ENCODE data around the gene ST6GAL1.
"Not testable (repeated sequence)": the region's sequence is repeated elsewhere in the genome, so short reads cannot be mapped to it uniquely, and the experiment has no call there.

ST6GAL1 gene

DNA sequence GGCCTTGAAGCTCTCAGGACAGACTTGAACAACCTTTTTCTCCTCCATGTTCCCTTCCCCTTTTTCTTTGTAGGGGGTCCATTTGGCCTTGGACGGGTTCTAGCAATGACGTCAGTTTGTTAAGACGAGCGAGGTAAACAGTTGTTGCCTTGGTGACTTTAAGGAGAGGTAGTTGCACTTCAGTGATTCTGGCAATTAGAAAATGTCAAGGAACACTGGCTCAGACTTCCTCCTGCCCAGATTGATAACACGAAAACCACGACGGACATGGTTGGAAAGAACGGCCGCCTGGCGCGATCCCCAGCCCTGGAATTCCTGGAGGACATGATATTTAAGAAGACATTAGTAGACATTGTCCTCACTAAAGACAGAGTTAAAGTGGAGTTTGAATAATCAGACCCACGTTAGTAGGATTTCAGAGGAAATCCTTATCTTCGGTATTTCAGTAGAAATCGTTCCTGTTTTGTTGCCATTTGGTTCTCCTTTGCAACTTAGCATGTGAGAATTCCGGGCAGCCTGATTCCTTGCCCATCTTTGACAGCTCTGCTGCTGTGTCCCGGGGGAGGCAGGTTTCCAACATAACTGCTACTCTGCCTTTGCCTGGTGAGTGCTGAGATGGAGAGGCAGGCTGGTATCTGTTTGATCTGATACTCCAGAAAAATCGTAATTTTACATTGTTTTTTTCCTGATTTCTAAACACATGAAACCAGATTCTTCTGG, 87.3 kb downstream of the ST6GAL1 start:
- Histone ChIP-seq H3K4me2 (ENCODE audit: low read length) (no peak overlapping the region), H3K27me3 (ENCODE audit: control insufficient read depth, insufficient read depth, low read length) (no peaks in the 10 kb centered on the region), H3K9ac (ENCODE audit: low read depth, low read length) (no peak overlapping the region), H3K9me3 (replicated peaks; ENCODE audit: low read length) (no peaks in the 10 kb centered on the region), H3K4me3 (ENCODE audit: low read length) (no peak overlapping the region), H3K4me1 (ENCODE audit: control insufficient read depth, insufficient read depth, low read length) (peaks cover 19% of the 10 kb centered on the region), H3K36me3 (ENCODE audit: insufficient read depth, low read length) (no peaks in the 10 kb centered on the region)

DNA sequence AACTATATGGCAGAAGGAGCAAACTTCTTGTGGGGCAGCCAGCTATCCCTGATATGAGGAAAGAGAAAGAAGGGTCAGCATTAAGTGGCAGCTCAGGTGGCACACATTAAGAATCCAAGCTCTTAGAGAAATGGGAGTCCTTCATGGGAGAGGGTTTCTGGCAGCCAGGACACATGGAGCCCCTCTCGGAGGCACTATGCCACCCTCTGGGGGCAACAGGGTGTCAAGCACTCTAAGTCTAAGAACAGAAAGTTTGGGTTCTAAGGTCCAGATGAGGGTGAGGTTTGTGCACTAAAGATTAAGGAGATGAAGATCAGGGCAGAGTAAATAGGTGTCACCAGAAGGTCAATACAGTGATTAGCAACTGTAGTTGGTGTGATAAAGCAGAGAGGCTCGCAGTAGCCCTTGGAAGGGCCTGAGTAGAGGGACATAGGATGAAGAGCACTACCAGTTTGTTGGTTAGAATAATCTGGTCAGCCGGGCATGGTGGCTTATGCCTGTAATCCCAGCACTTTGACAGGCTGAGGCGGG, 89.3 kb downstream of the ST6GAL1 start:
- Histone ChIP-seq H3K9me3 (replicated peaks; ENCODE audit: low read length) (no peaks in the 10 kb centered on the region), H3K4me1 (ENCODE audit: control insufficient read depth, insufficient read depth, low read length) (peaks cover 5% of the 10 kb centered on the region), H3K4me2 (ENCODE audit: low read length) (no peak overlapping the region)

DNA sequence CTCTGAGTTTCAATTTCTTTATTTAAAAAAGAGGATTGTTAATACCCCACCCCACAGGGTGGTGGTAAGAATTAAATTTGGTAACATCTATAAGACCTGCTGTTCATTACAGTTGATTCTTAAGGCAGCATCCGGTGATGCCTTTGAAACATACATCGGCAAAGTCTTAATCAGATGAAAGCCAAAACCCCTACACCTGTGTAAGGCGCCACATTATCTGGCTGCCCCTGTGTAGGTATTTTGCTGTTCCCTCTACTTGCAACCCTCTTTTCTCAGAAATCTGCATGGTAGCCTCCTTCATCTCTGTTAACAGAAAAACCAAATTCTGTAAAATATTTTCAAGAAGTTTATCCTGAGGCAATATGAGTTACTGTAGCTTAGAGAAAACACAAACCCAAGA, 90.0 kb downstream of the ST6GAL1 start:
- Histone ChIP-seq H3K4me1 (ENCODE audit: control insufficient read depth, insufficient read depth, low read length) (no peaks in the 10 kb centered on the region), H3K27me3 (ENCODE audit: control insufficient read depth, insufficient read depth, low read length) (no peaks in the 10 kb centered on the region), H3K4me2 (ENCODE audit: low read length) (no peak overlapping the region), H3K36me3 (ENCODE audit: insufficient read depth, low read length) (no peaks in the 10 kb centered on the region), H3K4me3 (ENCODE audit: low read length) (no peak overlapping the region), H3K9ac (ENCODE audit: low read depth, low read length) (no peak overlapping the region), H3K9me3 (replicated peaks; ENCODE audit: low read length) (no peaks in the 10 kb centered on the region)

More for the DNA sequence above, 89.3 kb downstream of the ST6GAL1 start:
- H3K4me3 ChIP-seq (ENCODE audit: low read length) = no peak overlapping the region
- H3K27me3 ChIP-seq (ENCODE audit: control insufficient read depth, insufficient read depth, low read length) = no peaks in the 10 kb centered on the region
- H3K36me3 ChIP-seq (ENCODE audit: insufficient read depth, low read length) = no peaks in the 10 kb centered on the region
- H3K9ac ChIP-seq (ENCODE audit: low read depth, low read length) = no peak overlapping the region

- Histone ChIP-seq H3K9me3 (replicated peaks; ENCODE audit: low read length) (no peaks in the 10 kb centered on the region), H3K4me3 (ENCODE audit: low read length) (no peak overlapping the region), H3K36me3 (ENCODE audit: insufficient read depth, low read length) (no peaks in the 10 kb centered on the region), H3K27me3 (ENCODE audit: control insufficient read depth, insufficient read depth, low read length) (no peaks in the 10 kb centered on the region), H3K4me1 (ENCODE audit: control insufficient read depth, insufficient read depth, low read length) (no peaks in the 10 kb centered on the region), H3K9ac (ENCODE audit: low read depth, low read length) (no peak overlapping the region), H3K4me2 (ENCODE audit: low read length) (no peak overlapping the region)
Measured at GRCh38 chr3:187021748-187022402, 91.5 kb downstream of the ST6GAL1 start.

DNA sequence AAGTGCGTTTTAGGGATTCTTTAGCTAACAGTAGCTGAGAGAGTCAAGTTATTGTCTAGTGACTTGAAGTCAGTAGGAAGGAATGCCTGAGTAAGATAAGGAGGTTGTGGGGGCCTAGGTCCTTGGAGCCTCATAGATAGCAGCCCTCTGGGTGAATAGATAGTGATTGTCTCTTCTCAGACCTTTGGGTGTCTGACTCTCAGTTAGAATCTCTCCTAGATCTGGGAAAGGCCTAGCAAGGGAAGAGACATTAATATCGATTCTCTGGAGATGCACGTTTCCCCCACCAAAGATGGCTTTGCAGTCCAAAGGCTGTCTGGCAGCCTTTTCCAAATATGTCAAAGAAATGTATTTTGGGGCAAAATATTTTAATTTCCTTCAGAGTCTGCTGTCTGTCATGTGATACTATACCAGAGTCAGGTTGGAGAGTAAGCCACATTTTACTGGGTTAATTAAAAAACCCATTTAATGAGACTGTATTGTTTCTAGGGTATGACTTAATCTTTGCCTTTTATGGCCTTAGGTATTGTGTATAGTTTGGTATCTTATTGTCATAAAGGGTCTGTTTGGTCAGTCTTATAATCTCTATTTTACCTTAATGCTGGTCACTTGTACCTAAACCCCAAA, 92.2 kb downstream of the ST6GAL1 start:
- Histone ChIP-seq H3K9ac (ENCODE audit: low read depth, low read length) (no peak overlapping the region), H3K4me1 (ENCODE audit: control insufficient read depth, insufficient read depth, low read length) (no peaks in the 10 kb centered on the region), H3K4me2 (ENCODE audit: low read length) (no peak overlapping the region), H3K4me3 (ENCODE audit: low read length) (no peak overlapping the region), H3K27me3 (ENCODE audit: control insufficient read depth, insufficient read depth, low read length) (no peaks in the 10 kb centered on the region), H3K9me3 (replicated peaks; ENCODE audit: low read length) (no peaks in the 10 kb centered on the region), H3K36me3 (ENCODE audit: insufficient read depth, low read length) (no peaks in the 10 kb centered on the region)

DNA sequence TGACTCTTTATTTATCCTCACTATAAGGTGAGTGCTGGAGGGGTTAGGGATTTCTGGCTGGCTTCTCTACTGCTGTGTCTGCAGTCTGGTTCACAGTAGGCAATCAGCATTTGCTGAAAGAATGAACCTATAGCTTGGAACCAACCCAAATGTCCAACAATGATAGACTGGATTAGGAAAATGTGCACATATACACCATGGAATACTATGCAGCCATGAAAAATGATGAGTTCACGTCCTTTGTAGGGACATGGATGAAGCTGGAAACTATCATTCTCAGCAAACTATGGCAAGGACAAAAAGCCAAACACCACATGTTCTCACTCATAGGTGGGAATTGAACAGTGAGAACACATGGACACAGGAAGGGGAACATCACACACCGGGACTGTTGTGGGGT, 93.0 kb downstream of the ST6GAL1 start:
- not testable (repeated sequence) for H3K36me3 ChIP-seq (ENCODE audit: insufficient read depth, low read length); H3K9ac ChIP-seq (ENCODE audit: low read depth, low read length); H3K27me3 ChIP-seq (ENCODE audit: control insufficient read depth, insufficient read depth, low read length); H3K4me1 ChIP-seq (ENCODE audit: control insufficient read depth, insufficient read depth, low read length); H3K4me3 ChIP-seq (ENCODE audit: low read length); H3K9me3 ChIP-seq (replicated peaks; ENCODE audit: low read length); H3K4me2 ChIP-seq (ENCODE audit: low read length)

DNA sequence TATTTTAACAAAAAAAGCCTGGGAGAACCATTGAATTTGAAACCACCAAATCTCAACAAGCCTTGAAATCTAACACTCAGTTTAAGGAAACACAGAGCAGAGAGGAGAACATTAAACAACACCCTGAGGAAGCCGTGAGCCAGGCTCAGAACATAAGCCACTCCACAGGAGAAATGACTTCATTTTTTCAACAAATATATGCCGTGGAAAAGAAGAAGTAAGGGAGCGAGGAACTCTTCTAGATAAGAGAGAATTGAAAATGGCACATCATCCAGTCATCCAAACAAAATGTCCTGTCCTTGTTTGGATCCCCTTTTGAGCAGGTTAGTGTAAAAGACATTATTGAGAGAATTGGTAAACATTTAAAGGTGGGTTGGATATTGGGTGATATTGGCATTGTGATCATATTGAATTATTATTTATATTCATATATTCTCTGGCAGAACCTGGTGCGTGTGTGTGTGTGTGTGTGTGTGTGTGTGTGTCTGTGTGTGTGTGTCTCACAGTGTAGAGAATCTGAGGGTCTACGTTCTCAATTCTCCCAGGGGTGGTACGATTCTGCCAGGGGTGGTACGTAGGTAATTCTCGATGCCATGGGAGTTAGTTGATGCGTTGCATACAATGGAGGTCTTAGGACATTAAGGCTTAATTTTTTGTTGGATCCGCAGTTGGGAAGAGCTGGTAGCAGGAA, 94.4 kb downstream of the ST6GAL1 start:
- Histone ChIP-seq H3K4me3 (ENCODE audit: low read length) (no peak overlapping the region), H3K4me1 (ENCODE audit: control insufficient read depth, insufficient read depth, low read length) (no peaks in the 10 kb centered on the region)

DNA sequence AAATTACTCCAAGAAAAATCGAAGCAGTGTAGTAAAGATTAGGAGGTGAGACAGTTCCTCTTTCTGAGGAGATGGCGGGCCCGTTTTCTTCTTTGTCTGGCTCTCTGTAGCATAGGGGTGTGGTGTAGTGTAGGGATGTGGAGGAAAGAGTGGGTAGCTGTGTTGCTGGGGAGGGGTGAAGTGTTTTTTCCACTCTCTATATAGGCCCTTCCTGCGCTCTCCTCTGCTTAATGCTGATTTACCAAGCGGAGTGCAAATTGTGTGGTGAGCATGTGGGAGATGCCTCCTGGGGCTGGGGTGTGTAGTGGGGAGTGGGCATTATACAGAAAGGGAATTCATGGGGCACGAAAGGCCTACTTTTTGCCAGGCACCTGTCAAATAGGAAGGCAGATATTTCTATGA, 94.9 kb downstream of the ST6GAL1 start:
- no peak overlapping the region for H3K4me2 ChIP-seq (ENCODE audit: low read length)
- H3K4me3 ChIP-seq (ENCODE audit: low read length) = no peak overlapping the region
- H3K9ac ChIP-seq (ENCODE audit: low read depth, low read length) = no peak overlapping the region
- no peaks in the 10 kb centered on the region for H3K27me3 ChIP-seq (ENCODE audit: control insufficient read depth, insufficient read depth, low read length)
- no peaks in the 10 kb centered on the region for H3K9me3 ChIP-seq (replicated peaks; ENCODE audit: low read length)
- H3K36me3 ChIP-seq (ENCODE audit: insufficient read depth, low read length) = no peaks in the 10 kb centered on the region
- no peaks in the 10 kb centered on the region for H3K4me1 ChIP-seq (ENCODE audit: control insufficient read depth, insufficient read depth, low read length)

More for the DNA sequence above, 94.4 kb downstream of the ST6GAL1 start:
- no peaks in the 10 kb centered on the region for H3K36me3 ChIP-seq (ENCODE audit: insufficient read depth, low read length)
- H3K9me3 ChIP-seq (replicated peaks; ENCODE audit: low read length) = no peaks in the 10 kb centered on the region
- H3K27me3 ChIP-seq (ENCODE audit: control insufficient read depth, insufficient read depth, low read length) = no peaks in the 10 kb centered on the region
- no peak overlapping the region for H3K4me2 ChIP-seq (ENCODE audit: low read length)
- no peak overlapping the region for H3K9ac ChIP-seq (ENCODE audit: low read depth, low read length)

DNA sequence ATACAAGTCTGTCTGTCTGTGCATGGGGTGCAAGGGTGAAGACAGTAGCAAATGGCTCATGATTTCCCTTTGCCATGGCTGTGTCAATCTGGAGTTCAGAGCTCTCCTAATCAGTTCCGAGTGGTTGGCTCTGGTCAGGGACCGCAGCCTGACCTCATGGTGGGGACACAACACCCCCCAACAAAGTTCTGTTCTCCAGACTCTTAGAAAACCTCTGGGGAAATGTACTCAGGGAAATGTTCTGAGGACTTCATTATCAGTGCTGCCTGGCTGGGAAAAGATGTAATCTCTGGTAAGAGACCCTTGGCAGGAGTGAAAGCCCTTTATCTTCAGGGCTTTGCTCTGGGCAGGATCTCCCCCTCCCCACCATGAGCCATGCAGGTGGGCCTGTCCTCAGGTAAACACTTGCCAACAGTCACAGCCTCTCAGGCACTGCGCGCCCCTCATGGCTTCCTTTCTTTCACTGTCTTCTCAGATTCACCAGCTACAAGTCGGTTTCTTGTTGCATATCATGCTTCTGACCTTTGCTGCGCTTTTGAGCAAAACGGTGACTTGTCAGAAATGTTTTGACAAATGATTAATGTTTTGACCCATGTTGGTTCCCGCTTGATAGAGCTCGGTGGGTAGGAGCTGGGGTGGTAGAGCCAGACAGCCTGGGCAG, 95.5 kb downstream of the ST6GAL1 start:
- H3K9ac ChIP-seq (ENCODE audit: low read depth, low read length) = no peak overlapping the region

DNA sequence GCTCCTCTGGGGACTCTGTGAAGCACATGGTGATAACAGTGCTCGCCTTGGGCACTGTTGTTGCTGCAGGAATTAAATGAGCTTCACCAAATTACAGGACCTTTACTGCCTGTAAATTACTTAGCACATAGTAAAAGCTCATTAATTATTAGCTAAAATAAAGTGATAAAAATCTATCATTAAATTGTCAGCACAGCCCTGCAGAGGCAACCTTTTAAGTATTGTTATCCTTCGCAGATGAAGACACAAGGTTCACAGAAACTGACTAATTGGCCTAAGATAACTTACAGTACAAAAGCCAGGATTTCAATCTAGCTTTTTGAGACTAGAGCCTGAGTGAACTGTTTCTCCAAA, 96.0 kb downstream of the ST6GAL1 start:
- Histone ChIP-seq H3K4me3 (ENCODE audit: low read length) (no peak overlapping the region), H3K27me3 (ENCODE audit: control insufficient read depth, insufficient read depth, low read length) (no peaks in the 10 kb centered on the region), H3K4me2 (ENCODE audit: low read length) (no peak overlapping the region), H3K9me3 (replicated peaks; ENCODE audit: low read length) (no peaks in the 10 kb centered on the region), H3K36me3 (ENCODE audit: insufficient read depth, low read length) (no peaks in the 10 kb centered on the region), H3K9ac (ENCODE audit: low read depth, low read length) (no peak overlapping the region), H3K4me1 (ENCODE audit: control insufficient read depth, insufficient read depth, low read length) (no peaks in the 10 kb centered on the region)

More for the DNA sequence above, 95.5 kb downstream of the ST6GAL1 start:
- H3K9me3 ChIP-seq (replicated peaks; ENCODE audit: low read length) = no peaks in the 10 kb centered on the region
- H3K36me3 ChIP-seq (ENCODE audit: insufficient read depth, low read length) = no peaks in the 10 kb centered on the region
- no peak overlapping the region for H3K4me2 ChIP-seq (ENCODE audit: low read length)
- H3K4me1 ChIP-seq (ENCODE audit: control insufficient read depth, insufficient read depth, low read length) = no peaks in the 10 kb centered on the region
- no peak overlapping the region for H3K4me3 ChIP-seq (ENCODE audit: low read length)
- no peaks in the 10 kb centered on the region for H3K27me3 ChIP-seq (ENCODE audit: control insufficient read depth, insufficient read depth, low read length)

Data from skeletal muscle satellite cell (primary cell).